ENCODE measurements around the gene UBA7.

The UBA7 gene

GRCh38 chr3:49805897-49806701, 7.7 kb downstream of the UBA7 start:
- Histone ChIP-seq H3K4me1 (ENCODE audit: control insufficient read depth in 2 of 2, insufficient read depth in 2 of 2, low read length in 2 of 2) (peaks cover 23 to 27% of the 10 kb centered on the region in 2 donors), H3K9ac (ENCODE audit: low read depth in 1 of 2, low read length in 2 of 2) (peak overlapping the region; percentile 12 to 24), H3K36me3 (ENCODE audit: control insufficient read depth in 2 of 2, insufficient read depth in 2 of 2, low read length in 2 of 2) (peaks cover 17 to 21% of the 10 kb centered on the region in 2 donors), H3K4me3 (ENCODE audit: low read length in 2 of 2) (no peak overlapping the region), H3K27me3 (ENCODE audit: control insufficient read depth in 2 of 2, insufficient read depth in 2 of 2, low read length in 2 of 2) (peaks cover 0 to 2% of the 10 kb centered on the region in 2 donors), H3K27ac (ENCODE audit: low read depth in 2 of 2, low read length in 2 of 2) (peak overlapping the region; percentile 60 to 69), H3K9me3 (ENCODE audit: control insufficient read depth in 2 of 2, low read length in 2 of 2) (no peaks in the 10 kb centered on the region)

DNA sequence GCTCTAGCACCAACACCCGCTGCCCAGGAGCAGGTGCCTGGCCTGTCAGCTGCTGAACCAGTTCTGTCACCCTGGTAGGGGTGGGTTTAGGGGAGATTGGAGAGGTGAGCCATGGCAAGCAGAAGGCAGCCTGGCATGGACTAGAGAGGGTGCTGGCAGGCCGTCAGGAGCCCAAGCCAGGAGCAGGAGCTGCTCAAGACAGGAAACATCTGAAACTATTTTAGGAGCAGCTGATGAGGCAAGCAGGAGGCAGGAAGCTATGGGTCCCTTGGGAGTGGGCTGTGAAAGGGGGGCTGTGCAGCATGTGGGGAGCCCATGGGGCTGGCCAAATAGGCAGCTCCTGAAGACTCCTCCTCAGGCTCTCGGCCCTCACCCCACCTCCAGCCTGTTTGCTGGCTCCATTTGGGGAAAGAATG, 8.4 kb downstream of the UBA7 start:
- peaks cover 23 to 27% of the 10 kb centered on the region in 2 donors for H3K4me1 ChIP-seq (ENCODE audit: control insufficient read depth in 2 of 2, insufficient read depth in 2 of 2, low read length in 2 of 2)
- H3K4me3 ChIP-seq (ENCODE audit: low read length in 2 of 2) = no peak overlapping the region
- peaks cover 0 to 2% of the 10 kb centered on the region in 2 donors for H3K27me3 ChIP-seq (ENCODE audit: control insufficient read depth in 2 of 2, insufficient read depth in 2 of 2, low read length in 2 of 2)
- no peaks in the 10 kb centered on the region for H3K9me3 ChIP-seq (ENCODE audit: control insufficient read depth in 2 of 2, low read length in 2 of 2)
- peak overlapping the region in 1 of 2 donors; percentile 12 for H3K9ac ChIP-seq (ENCODE audit: low read depth in 1 of 2, low read length in 2 of 2)
- H3K27ac ChIP-seq (ENCODE audit: low read depth in 2 of 2, low read length in 2 of 2) = peak overlapping the region; percentile 60 to 69
- peaks cover 14 to 17% of the 10 kb centered on the region in 2 donors for H3K36me3 ChIP-seq (ENCODE audit: control insufficient read depth in 2 of 2, insufficient read depth in 2 of 2, low read length in 2 of 2)

DNA sequence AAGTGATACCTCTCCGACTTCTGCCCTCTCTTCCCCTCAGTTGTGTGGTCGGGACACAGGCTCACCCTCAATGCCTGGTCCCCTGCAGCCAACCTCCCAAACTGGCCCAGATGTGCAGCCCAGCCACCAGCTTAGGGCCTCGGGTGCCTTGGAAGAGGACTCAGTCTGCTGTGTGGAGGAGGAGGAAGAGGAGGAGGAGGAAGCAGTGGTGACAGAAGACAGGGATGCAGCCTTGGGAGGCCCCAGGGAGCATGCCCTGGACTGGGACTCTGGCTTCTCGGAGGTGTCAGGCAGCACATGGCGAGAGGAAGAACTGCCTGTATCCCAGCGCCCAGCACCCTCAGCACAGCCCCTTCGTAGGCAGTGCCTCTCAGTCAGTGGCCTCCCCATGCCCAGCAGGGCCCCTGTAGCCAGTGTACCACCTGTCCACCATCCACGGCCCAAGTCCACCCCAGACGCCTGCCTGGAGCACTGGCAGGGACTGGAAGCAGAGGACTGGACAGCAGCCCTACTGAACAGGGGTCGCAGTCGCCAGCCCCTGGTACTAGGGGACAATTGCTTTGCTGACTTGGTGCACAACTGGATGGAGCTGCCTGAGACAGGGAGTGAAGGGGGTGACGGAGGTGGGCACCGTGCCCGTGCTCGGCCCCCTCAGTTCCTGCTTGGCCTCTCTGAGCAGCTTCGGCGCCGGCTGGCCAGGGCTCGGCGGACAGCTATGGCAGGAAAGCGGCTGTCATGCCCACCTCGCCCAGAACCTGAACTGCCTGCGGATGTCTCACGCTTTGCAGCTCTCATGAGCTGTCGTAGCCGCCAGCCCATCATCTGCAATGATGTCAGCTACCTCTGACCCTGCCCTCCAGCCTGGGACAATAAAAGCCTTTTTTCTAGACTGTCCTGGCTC, 9.4 kb downstream of the UBA7 start:
- Histone ChIP-seq H3K4me3 (ENCODE audit: low read length in 2 of 2) (peak overlapping the region; percentile 75 to 89), H3K9ac (ENCODE audit: low read depth in 1 of 2, low read length in 2 of 2) (no peak overlapping the region), H3K36me3 (ENCODE audit: control insufficient read depth in 2 of 2, insufficient read depth in 2 of 2, low read length in 2 of 2) (peaks cover 5 to 7% of the 10 kb centered on the region in 2 donors), H3K9me3 (ENCODE audit: control insufficient read depth in 2 of 2, low read length in 2 of 2) (no peaks in the 10 kb centered on the region), H3K4me1 (ENCODE audit: control insufficient read depth in 2 of 2, insufficient read depth in 2 of 2, low read length in 2 of 2) (peaks cover 23 to 27% of the 10 kb centered on the region in 2 donors), H3K27me3 (ENCODE audit: control insufficient read depth in 2 of 2, insufficient read depth in 2 of 2, low read length in 2 of 2) (peaks cover 0 to 2% of the 10 kb centered on the region in 2 donors), H3K27ac (ENCODE audit: low read depth in 2 of 2, low read length in 2 of 2) (peak overlapping the region in 1 of 2 donors; percentile 90)

DNA sequence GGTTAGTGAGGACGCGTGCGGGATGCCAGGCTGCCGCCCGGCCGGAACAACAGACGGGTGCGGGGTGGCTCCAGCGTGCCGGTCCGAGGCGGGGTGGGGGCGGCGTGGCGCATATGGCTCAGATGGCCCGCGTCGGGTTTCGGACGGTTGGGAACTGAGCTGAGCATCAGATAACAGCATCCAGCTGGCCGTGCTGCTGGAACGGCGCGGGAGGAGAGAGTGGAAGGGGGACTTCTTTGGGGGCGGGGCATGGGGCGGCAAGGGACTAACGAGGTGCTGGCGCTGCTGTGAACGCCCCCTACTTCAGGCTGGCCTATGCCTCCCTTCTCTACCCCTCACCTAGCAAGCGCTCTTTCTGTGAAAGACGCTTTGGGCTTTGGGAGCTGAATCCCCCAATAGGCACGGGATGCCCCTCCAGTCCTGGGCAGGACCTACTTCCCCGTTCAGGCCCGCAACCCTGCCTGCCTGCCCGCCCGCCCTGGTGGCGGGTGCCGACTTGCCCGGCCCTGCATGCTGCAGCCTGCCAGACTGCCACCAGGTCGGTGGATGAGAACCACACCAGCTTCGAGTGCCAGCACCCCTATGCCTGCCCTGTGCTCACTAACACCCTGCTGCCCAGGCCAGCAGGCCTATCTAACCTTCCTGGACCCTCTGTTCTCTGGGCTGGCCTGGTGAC, 10.2 kb downstream of the UBA7 start:
- Histone ChIP-seq H3K27me3 (ENCODE audit: control insufficient read depth in 2 of 2, insufficient read depth in 2 of 2, low read length in 2 of 2) (peaks cover 0 to 2% of the 10 kb centered on the region in 2 donors), H3K27ac (ENCODE audit: low read depth in 2 of 2, low read length in 2 of 2) (peak overlapping the region; percentile 77 to 90), H3K4me1 (ENCODE audit: control insufficient read depth in 2 of 2, insufficient read depth in 2 of 2, low read length in 2 of 2) (peaks cover 23 to 27% of the 10 kb centered on the region in 2 donors)

DNA sequence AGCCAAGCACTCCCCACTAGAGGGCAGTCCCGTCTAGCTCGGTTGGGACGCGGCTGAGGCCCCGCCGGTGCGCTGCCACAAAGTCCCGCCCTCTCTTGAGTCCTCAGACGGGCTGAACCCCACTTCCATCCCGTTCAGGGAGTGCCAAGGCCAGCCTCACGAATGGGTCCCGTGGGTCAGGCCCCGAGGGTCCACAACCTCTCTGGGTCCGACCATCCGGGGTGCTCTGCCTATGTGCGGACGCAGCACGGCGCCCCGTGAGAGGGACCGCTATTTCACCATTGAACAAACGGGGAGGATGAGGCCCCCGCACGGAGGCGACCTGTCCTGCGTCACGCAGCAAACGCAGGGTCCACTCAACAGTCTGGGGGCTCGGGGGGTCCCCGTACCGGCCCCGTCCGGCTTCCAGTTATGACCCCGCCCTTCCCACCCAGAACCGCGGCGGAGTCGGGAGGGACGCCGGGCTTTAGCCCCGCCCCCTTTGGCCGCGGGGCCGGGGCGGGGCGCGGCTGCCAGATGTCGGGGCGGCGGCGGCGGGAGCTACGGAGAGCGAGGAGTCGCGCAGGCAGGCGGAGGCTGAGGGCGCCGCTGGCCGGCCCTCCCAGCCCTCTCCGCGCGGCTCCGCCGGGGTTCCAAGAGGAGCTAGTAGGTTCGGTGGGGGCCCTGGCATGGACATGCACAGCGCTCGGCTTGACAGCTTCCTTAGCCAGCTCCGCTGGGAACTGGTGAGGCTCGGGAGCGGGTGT, 10.9 kb downstream of the UBA7 start, which contains the start of gene INKA1:
TSS of gene INKA1 (plus strand) at position 543 of the 746 bp plus-strand sequence. CDS start at position 675, 132 bp downstream.
- Histone ChIP-seq H3K27ac (ENCODE audit: low read depth in 2 of 2, low read length in 2 of 2) (peak within 1 kb of the TSS; percentile 83 to 90), H3K9ac (ENCODE audit: low read depth in 1 of 2, low read length in 2 of 2) (peak within 1 kb of the TSS; percentile 72 to 82), H3K9me3 (ENCODE audit: control insufficient read depth in 2 of 2, low read length in 2 of 2) (no peaks in the 10 kb centered on the region), H3K4me1 (ENCODE audit: control insufficient read depth in 2 of 2, insufficient read depth in 2 of 2, low read length in 2 of 2) (peaks cover 23 to 27% of the 10 kb centered on the region in 2 donors), H3K4me3 (ENCODE audit: low read length in 2 of 2) (peak within 1 kb of the TSS; percentile 75 to 89), H3K27me3 (ENCODE audit: control insufficient read depth in 2 of 2, insufficient read depth in 2 of 2, low read length in 2 of 2) (peaks cover 0 to 2% of the 10 kb centered on the region in 2 donors), H3K36me3 (ENCODE audit: control insufficient read depth in 2 of 2, insufficient read depth in 2 of 2, low read length in 2 of 2) (no peaks in the 10 kb centered on the region)

More for the DNA sequence above, 10.2 kb downstream of the UBA7 start:
- peak overlapping the region; percentile 56 to 72 for H3K9ac ChIP-seq (ENCODE audit: low read depth in 1 of 2, low read length in 2 of 2)
- H3K36me3 ChIP-seq (ENCODE audit: control insufficient read depth in 2 of 2, insufficient read depth in 2 of 2, low read length in 2 of 2) = no peaks in the 10 kb centered on the region
- no peaks in the 10 kb centered on the region for H3K9me3 ChIP-seq (ENCODE audit: control insufficient read depth in 2 of 2, low read length in 2 of 2)
- H3K4me3 ChIP-seq (ENCODE audit: low read length in 2 of 2) = peak overlapping the region; percentile 75 to 89

GRCh38 chr3:49801160-49801559, 12.6 kb downstream of the UBA7 start:
- no peak overlapping the region for H3K4me3 ChIP-seq (ENCODE audit: low read length in 2 of 2)
- no peak overlapping the region for H3K27ac ChIP-seq (ENCODE audit: low read depth in 2 of 2, low read length in 2 of 2)
- H3K36me3 ChIP-seq (ENCODE audit: control insufficient read depth in 2 of 2, insufficient read depth in 2 of 2, low read length in 2 of 2) = no peaks in the 10 kb centered on the region
- H3K9ac ChIP-seq (ENCODE audit: low read depth in 1 of 2, low read length in 2 of 2) = no peak overlapping the region
- no peaks in the 10 kb centered on the region for H3K9me3 ChIP-seq (ENCODE audit: control insufficient read depth in 2 of 2, low read length in 2 of 2)
- H3K4me1 ChIP-seq (ENCODE audit: control insufficient read depth in 2 of 2, insufficient read depth in 2 of 2, low read length in 2 of 2) = peaks cover 23 to 27% of the 10 kb centered on the region in 2 donors
- peaks cover 0 to 2% of the 10 kb centered on the region in 2 donors for H3K27me3 ChIP-seq (ENCODE audit: control insufficient read depth in 2 of 2, insufficient read depth in 2 of 2, low read length in 2 of 2)

- no peak within 1 kb of the TSS for H3K4me3 ChIP-seq (ENCODE audit: low read length in 2 of 2)
- H3K36me3 ChIP-seq (ENCODE audit: control insufficient read depth in 2 of 2, insufficient read depth in 2 of 2, low read length in 2 of 2) = no peaks in the 10 kb centered on the region
- peaks cover 0 to 2% of the 10 kb centered on the region in 2 donors for H3K27me3 ChIP-seq (ENCODE audit: control insufficient read depth in 2 of 2, insufficient read depth in 2 of 2, low read length in 2 of 2)
- peaks cover 14 to 16% of the 10 kb centered on the region in 2 donors for H3K4me1 ChIP-seq (ENCODE audit: control insufficient read depth in 2 of 2, insufficient read depth in 2 of 2, low read length in 2 of 2)
- no peak within 1 kb of the TSS for H3K9ac ChIP-seq (ENCODE audit: low read depth in 1 of 2, low read length in 2 of 2)
- H3K27ac ChIP-seq (ENCODE audit: low read depth in 2 of 2, low read length in 2 of 2) = no peak within 1 kb of the TSS
- H3K9me3 ChIP-seq (ENCODE audit: control insufficient read depth in 2 of 2, low read length in 2 of 2) = no peaks in the 10 kb centered on the region
Measured at GRCh38 chr3:49799761-49800160, 14.0 kb downstream of the UBA7 start, which contains the start of gene CDHR4. CDHR4 (minus strand) TSS chr3:49799873; CDS start chr3:49799812, 61 bp downstream.

DNA sequence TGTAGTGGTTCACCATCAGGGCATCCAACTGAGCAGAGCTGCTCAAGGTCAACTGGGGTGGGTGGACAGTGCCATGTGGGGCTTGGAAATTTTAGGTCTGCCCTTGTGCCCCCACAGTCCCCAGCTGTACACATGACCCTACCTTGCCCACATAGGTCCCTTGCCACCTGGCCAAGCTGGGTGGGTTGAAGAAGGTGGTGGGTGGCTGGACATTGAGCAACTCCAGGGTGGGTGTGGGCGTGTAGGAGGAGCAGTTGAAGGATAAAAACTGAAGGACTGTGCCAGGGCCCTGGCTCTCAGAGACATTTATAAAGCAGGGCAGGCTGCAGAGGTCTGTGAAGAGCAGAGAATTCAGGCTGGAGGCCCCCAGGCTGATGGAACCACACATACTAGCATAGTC, 14.6 kb downstream of the UBA7 start:
- H3K27ac ChIP-seq (ENCODE audit: low read depth in 2 of 2, low read length in 2 of 2) = no peak overlapping the region
- H3K27me3 ChIP-seq (ENCODE audit: control insufficient read depth in 2 of 2, insufficient read depth in 2 of 2, low read length in 2 of 2) = peaks cover 0 to 2% of the 10 kb centered on the region in 2 donors
- no peak overlapping the region for H3K9ac ChIP-seq (ENCODE audit: low read depth in 1 of 2, low read length in 2 of 2)
- no peaks in the 10 kb centered on the region for H3K36me3 ChIP-seq (ENCODE audit: control insufficient read depth in 2 of 2, insufficient read depth in 2 of 2, low read length in 2 of 2)
- H3K9me3 ChIP-seq (ENCODE audit: control insufficient read depth in 2 of 2, low read length in 2 of 2) = no peaks in the 10 kb centered on the region
- H3K4me1 ChIP-seq (ENCODE audit: control insufficient read depth in 2 of 2, insufficient read depth in 2 of 2, low read length in 2 of 2) = peaks cover 9 to 13% of the 10 kb centered on the region in 2 donors
- H3K4me3 ChIP-seq (ENCODE audit: low read length in 2 of 2) = no peak overlapping the region

Measured in mucosa of rectum (tissue), 2 donors.